OCI-LY7 (cell line): Measurements from ENCODE around the gene CPZ. TPM values are rescaled to one million over a fixed set of nuclear protein-coding genes. Genes with fewer than 3 reads are reported as not detected.

Experiments
- BruUV-seq: library from RNA; stranded (reverse); fragments of 400-500 nt; replicated peaks from 2 replicates; lab custom pipeline; 2021; lab: Mats Ljungman, UMichigan
- CTCF ChIA-PET: fragments of 300-600 bp; sonication (Branson Sonifier 250); formaldehyde crosslinking; loops from one replicate; lab custom pipeline; 2022; ENCODE audit warnings: antibody characterized with exemption; ENCODE audit not compliant: unreplicated experiment; lab: Charles Lee
- POLR2A ChIA-PET: fragments of 300-600 bp; sonication (Branson Sonifier 250); formaldehyde crosslinking; loops from one replicate; lab custom pipeline; 2022; ENCODE audit warnings: antibody characterized with exemption; lab: Charles Lee
- DNase-seq: peaks from one replicate; pipeline ENCODE4 v3.0.0-alpha.2; 2015; ENCODE audit warnings: low spot score
- H2AFZ ChIP-seq: fragments of 200-600 bp; sonication (generic), shearing (Covaris generic); 2 replicates; pipeline ENCODE4 v1.6.1; 2014; ENCODE audit warnings: mild to moderate bottlenecking, antibody characterized with exemption, low read length, moderate library complexity
- H3K27ac ChIP-seq: fragments of 200-600 bp; sonication (generic); 2 replicates; pipeline ENCODE4 v1.5.1; 2014; ENCODE audit warnings: mixed run types, low read depth, mild to moderate bottlenecking, moderate library complexity, low read length, inconsistent platforms; ENCODE audit not compliant: poor library complexity, severe bottlenecking
- H3K36me3 ChIP-seq: fragments of 200-600 bp; sonication (generic); 2 replicates; pipeline ENCODE4 v1.6.1; 2014; ENCODE audit warnings: mild to moderate bottlenecking, antibody characterized with exemption, low read length, moderate library complexity, mixed read lengths; ENCODE audit not compliant: insufficient read depth
- H3K4me1 ChIP-seq: fragments of 200-600 bp; sonication (generic); 2 replicates; pipeline ENCODE4 v1.5.1; 2014; ENCODE audit warnings: mild to moderate bottlenecking, low read length; ENCODE audit not compliant: insufficient read depth, poor library complexity, severe bottlenecking
- H3K4me2 ChIP-seq: fragments of 200-600 bp; sonication (generic); 2 replicates; pipeline ENCODE4 v1.6.1; 2014; ENCODE audit warnings: mild to moderate bottlenecking, low read length
- H3K4me3 ChIP-seq: fragments of 200-600 bp; sonication (generic); 2 replicates; pipeline ENCODE4 v1.5.1; 2014; ENCODE audit warnings: mild to moderate bottlenecking, low read depth, low read length; ENCODE audit not compliant: poor library complexity, severe bottlenecking
- H3K79me2 ChIP-seq: fragments of 200-600 bp; sonication (generic); 2 replicates; pipeline ENCODE4 v1.6.1; 2016; ENCODE audit warnings: low read depth, mild to moderate bottlenecking, low read length, moderate library complexity, mixed read lengths; ENCODE audit not compliant: insufficient read depth
- H3K9me2 ChIP-seq: fragments of 200-600 bp; sonication (generic); 2 replicates; pipeline ENCODE4 v1.6.1; 2016; ENCODE audit warnings: mild to moderate bottlenecking, low read length, mixed read lengths; ENCODE audit not compliant: insufficient read depth
- H3K9me3 ChIP-seq: fragments of 200-600 bp; sonication (generic); 2 replicates; pipeline ENCODE4 v1.6.1; 2014; ENCODE audit warnings: mild to moderate bottlenecking, mixed run types, low read length, mixed read lengths
- H4K20me1 ChIP-seq: fragments of 200-600 bp; sonication (generic); 2 replicates; pipeline ENCODE4 v1.6.1; 2014; ENCODE audit warnings: mild to moderate bottlenecking, antibody characterized with exemption, low read length, moderate library complexity, mixed read lengths; ENCODE audit not compliant: insufficient read depth
- EZH2phosphoT487 ChIP-seq: fragments of 200-600 bp; sonication (generic); IDR thresholded peaks from 2 replicates; pipeline ENCODE4 v1.6.1; 2018; ENCODE audit warnings: low read depth, borderline replicate concordance, mild to moderate bottlenecking, mixed run types, antibody characterized with exemption, low read length, moderate library complexity, mixed read lengths
- intact Hi-C: fragments of 100-400 bp; cut with micrococcal nuclease; formaldehyde crosslinking; loops from one replicate; pipeline ENCODE4 v1.10.0; 2022; ENCODE audit not compliant: unreplicated experiment
- total RNA-seq, 2 experiments: library from RNA; depleted of rRNA in 1 of 2; stranded (reverse); fragments of >200 nt in 1 of 2; shearing (Covaris generic) in 1 of 2; gene quantifications; 2 replicates each; pipeline ENCODE4 v1.2.3, GENCODE V29; 2014 to 2022
- TF ChIP-seq, protein P1 (sequence below): fragments of 200-600 bp; sonication (generic); conservative IDR thresholded peaks from 2 replicates; pipeline ENCODE4 v1.5.1; 2014; ENCODE audit warnings: mild to moderate bottlenecking, antibody characterized with exemption, low read length, moderate library complexity, mixed read lengths

The CPZ gene
- total RNA-seq, 2 experiments from 2014 or later = not detected

DNA sequence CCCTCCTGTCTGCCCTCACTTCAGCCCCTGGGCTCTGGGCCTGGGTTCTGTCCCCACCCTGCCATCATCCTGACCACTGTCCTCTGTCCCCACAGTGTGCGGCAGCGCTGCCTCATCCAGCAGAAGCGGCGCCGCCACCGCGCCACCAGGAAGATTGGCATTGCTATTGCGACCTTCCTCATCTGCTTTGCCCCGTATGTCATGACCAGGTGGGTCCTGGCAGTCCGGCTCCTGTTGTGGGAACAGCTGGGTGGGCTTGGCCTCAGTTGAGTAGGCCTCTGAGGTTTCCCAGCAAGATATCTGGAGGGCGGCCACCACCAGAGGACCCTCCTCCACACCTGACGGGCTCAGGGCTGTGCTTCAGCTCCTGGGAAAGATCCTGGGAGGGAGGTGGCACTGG lies 10.1 kb upstream of the CPZ start:
- ChIA-PET CTCF (no interaction called here), POLR2A (no interaction called here)
- no peaks in the 10 kb centered on the region for H3K4me1 ChIP-seq
- BruUV-seq = no TSS peak
- no peak overlapping the region for H2AFZ ChIP-seq
- H3K27ac ChIP-seq = no peak overlapping the region
- no peak for DNase-seq
- no peaks in the 10 kb centered on the region for H3K9me2 ChIP-seq
- no peaks in the 10 kb centered on the region for H4K20me1 ChIP-seq
- H3K9me3 ChIP-seq = no peaks in the 10 kb centered on the region
- no peaks in the 10 kb centered on the region for H3K36me3 ChIP-seq
- H3K4me3 ChIP-seq = no peak overlapping the region
- TF ChIP-seq, protein P1, sequence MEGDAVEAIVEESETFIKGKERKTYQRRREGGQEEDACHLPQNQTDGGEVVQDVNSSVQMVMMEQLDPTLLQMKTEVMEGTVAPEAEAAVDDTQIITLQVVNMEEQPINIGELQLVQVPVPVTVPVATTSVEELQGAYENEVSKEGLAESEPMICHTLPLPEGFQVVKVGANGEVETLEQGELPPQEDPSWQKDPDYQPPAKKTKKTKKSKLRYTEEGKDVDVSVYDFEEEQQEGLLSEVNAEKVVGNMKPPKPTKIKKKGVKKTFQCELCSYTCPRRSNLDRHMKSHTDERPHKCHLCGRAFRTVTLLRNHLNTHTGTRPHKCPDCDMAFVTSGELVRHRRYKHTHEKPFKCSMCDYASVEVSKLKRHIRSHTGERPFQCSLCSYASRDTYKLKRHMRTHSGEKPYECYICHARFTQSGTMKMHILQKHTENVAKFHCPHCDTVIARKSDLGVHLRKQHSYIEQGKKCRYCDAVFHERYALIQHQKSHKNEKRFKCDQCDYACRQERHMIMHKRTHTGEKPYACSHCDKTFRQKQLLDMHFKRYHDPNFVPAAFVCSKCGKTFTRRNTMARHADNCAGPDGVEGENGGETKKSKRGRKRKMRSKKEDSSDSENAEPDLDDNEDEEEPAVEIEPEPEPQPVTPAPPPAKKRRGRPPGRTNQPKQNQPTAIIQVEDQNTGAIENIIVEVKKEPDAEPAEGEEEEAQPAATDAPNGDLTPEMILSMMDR = no peak
- no peak for TF ChIP-seq EZH2phosphoT487
- no peaks in the 10 kb centered on the region for H3K79me2 ChIP-seq
- H3K4me2 ChIP-seq = no peak overlapping the region
- intact Hi-C loops = no loop called here

GRCh38 chr4:8582941-8583654 lies 9.5 kb upstream of the CPZ start:
- TF ChIP-seq EZH2phosphoT487 = no peak
- TF ChIP-seq, protein P1 = no peak
- no peak overlapping the region for H2AFZ ChIP-seq
- H3K4me2 ChIP-seq = no peak overlapping the region
- H3K4me3 ChIP-seq = no peak overlapping the region
- H3K27ac ChIP-seq = no peak overlapping the region
- intact Hi-C loops = no loop called here
- H3K36me3 ChIP-seq = no peaks in the 10 kb centered on the region
- H3K9me2 ChIP-seq = no peaks in the 10 kb centered on the region
- no peaks in the 10 kb centered on the region for H3K79me2 ChIP-seq
- BruUV-seq = no TSS peak
- ChIA-PET POLR2A (no interaction called here), CTCF (no interaction called here)
- no peaks in the 10 kb centered on the region for H3K9me3 ChIP-seq
- no peaks in the 10 kb centered on the region for H3K4me1 ChIP-seq
- DNase-seq = no peak
- H4K20me1 ChIP-seq = no peaks in the 10 kb centered on the region

DNA sequence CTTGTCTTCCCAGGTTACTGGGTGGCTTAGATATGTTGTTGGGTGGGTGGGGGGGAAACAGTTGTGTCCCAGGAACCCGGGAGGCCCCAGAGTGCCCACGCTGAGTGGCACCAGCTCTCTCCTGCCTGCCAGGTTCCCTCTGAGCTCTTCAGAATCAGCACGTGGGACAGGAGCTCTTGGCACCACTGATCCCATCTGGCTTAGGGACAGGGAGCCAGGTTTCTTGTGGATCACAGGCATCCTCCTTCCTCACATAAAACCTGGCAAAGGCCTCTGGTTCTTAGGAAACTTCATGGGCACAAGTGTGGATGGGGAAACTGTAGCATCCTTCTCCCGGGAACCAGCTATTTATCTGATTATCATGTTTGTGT lies 8.9 kb upstream of the CPZ start:
- Histone ChIP-seq H3K27ac (no peak overlapping the region), H3K4me3 (no peak overlapping the region), H4K20me1 (no peaks in the 10 kb centered on the region), H3K4me2 (no peak overlapping the region), H3K4me1 (no peaks in the 10 kb centered on the region), H3K36me3 (no peaks in the 10 kb centered on the region), H2AFZ (no peak overlapping the region), H3K9me2 (no peaks in the 10 kb centered on the region), H3K9me3 (no peaks in the 10 kb centered on the region), H3K79me2 (no peaks in the 10 kb centered on the region)
- no peak for DNase-seq
- intact Hi-C loops = no loop called here
- BruUV-seq = no TSS peak
- no peak for TF ChIP-seq EZH2phosphoT487
- TF ChIP-seq, protein P1 = no peak
- ChIA-PET POLR2A (no interaction called here), CTCF (no interaction called here)
